HCT116 (cell line): ENCODE data around the gene RSPH6A. TPM values are rescaled to one million over a fixed set of nuclear protein-coding genes. Genes with fewer than 3 reads are reported as not detected.

Source experiments
- ATAC-seq: fragments of 200-7000 bp; cut with Tn5 transposase; 2 replicates; pipeline ENCODE4 v1.9.1; 2020; ENCODE audit warnings: mild to moderate bottlenecking, moderate library complexity
- BruUV-seq: library from RNA; stranded (reverse); fragments of 400-500 nt; replicated peaks from 2 replicates; lab custom pipeline; 2021; lab: Mats Ljungman, UMichigan
- CTCF ChIA-PET: fragments of 300-600 bp; sonication (Branson Sonifier 250); formaldehyde crosslinking; loops from one replicate; lab custom pipeline; 2021; ENCODE audit warnings: antibody characterized with exemption; lab: Charles Lee
- POLR2A ChIA-PET: fragments of 300-600, 350-600 bp; sonication (Branson Sonifier 250); formaldehyde crosslinking; loops from one replicate; lab custom pipeline; 2021; ENCODE audit warnings: antibody characterized with exemption; lab: Charles Lee
- RAD21 ChIA-PET, 2 experiments: fragments of 300-600 bp; sonication (Branson Sonifier 250); formaldehyde crosslinking; loops; one replicate each; lab custom pipeline; 2023; ENCODE audit warnings: low total read pairs in 2 of 2; ENCODE audit not compliant: uncharacterized antibody in 2 of 2, unreplicated experiment in 2 of 2, low non-redundant PET in 1 of 2; lab: Charles Lee
- DNase-seq: peaks from one replicate; pipeline ENCODE4 v3.0.0-alpha.2; 2010; ENCODE audit warnings: low read depth, low spot score
- H2AFZ ChIP-seq: fragments of 200-600 bp; shearing (Covaris generic), sonication (generic); 2 replicates; pipeline ENCODE4 v1.6.1; 2017; ENCODE audit warnings: low read depth, mixed run types, mixed read lengths, antibody characterized with exemption, low read length; ENCODE audit not compliant: poor library complexity, severe bottlenecking
- H3K27ac ChIP-seq: 2 replicates; pipeline ENCODE4 v1.5.1; 2012; ENCODE audit warnings: low read depth, low read length
- H3K27me3 ChIP-seq: fragments of 200-600 bp; sonication (generic); 2 replicates; pipeline ENCODE4 v1.6.1; 2016; ENCODE audit warnings: mixed run types, low read length, mixed read lengths; ENCODE audit not compliant: insufficient read depth
- H3K36me3 ChIP-seq, 2 experiments: fragments of 200-500 bp in 1 of 2; fragments of 200-600 bp in 1 of 2; sonication (Bioruptor generic) in 1 of 2; sonication (generic) in 1 of 2; 2 replicates each; pipeline versions ENCODE4 v1.5.1 to v1.6.1; 2014 to 2016; ENCODE audit warnings: low read length in 2 of 2, inconsistent platforms in 1 of 2, mixed read lengths in 1 of 2, mixed run types in 1 of 2; ENCODE audit not compliant: insufficient read depth in 2 of 2, control insufficient read depth in 1 of 2
- H3K4me1 ChIP-seq, 2 experiments: fragments of 200-600 bp in 1 of 2; sonication (generic) in 1 of 2; 2 replicates each; pipeline versions ENCODE4 v1.5.1 to v1.6.1; 2012 to 2017; ENCODE audit warnings: low read length in 2 of 2, inconsistent platforms in 1 of 2, mild to moderate bottlenecking in 1 of 2, mixed read lengths in 1 of 2, mixed run types in 1 of 2, moderate library complexity in 1 of 2; ENCODE audit not compliant: insufficient read depth in 2 of 2, control insufficient read depth in 1 of 2
- H3K4me2 ChIP-seq: fragments of 200-600 bp; sonication (generic); 2 replicates; pipeline ENCODE4 v1.6.1; 2017; ENCODE audit warnings: mixed run types, low read length, mixed read lengths
- H3K4me3 ChIP-seq, 2 experiments: fragments of 200-600 bp in 1 of 2; sonication (generic) in 1 of 2; replicated peaks in 1 of 2; 2 replicates each; pipeline ENCODE4 v1.5.1; 2011 to 2016; ENCODE audit warnings: low read length in 2 of 2, control low read depth in 1 of 2, low read depth in 1 of 2, mild to moderate bottlenecking in 1 of 2, mixed read lengths in 1 of 2, mixed run types in 1 of 2
- H3K79me2 ChIP-seq: fragments of 200-600 bp; sonication (generic); 2 replicates; pipeline ENCODE4 v1.6.1; 2017; ENCODE audit warnings: mild to moderate bottlenecking, mixed run types, low read length, moderate library complexity, mixed read lengths; ENCODE audit not compliant: insufficient read depth
- H3K9ac ChIP-seq: fragments of 200-600 bp; sonication (generic); 2 replicates; pipeline ENCODE4 v1.6.1; 2016; ENCODE audit warnings: low read length, mixed read lengths
- H3K9me2 ChIP-seq: fragments of 200-600 bp; sonication (generic), shearing (Covaris generic); 2 replicates; pipeline ENCODE4 v1.6.1; 2017; ENCODE audit warnings: mixed run types, mild to moderate bottlenecking, moderate library complexity; ENCODE audit not compliant: insufficient read depth
- H3K9me3 ChIP-seq, 2 experiments: fragments of 200-500 bp in 1 of 2; fragments of 200-600 bp in 1 of 2; sonication (Bioruptor generic) in 1 of 2; sonication (generic) in 1 of 2; 2 replicates each; pipeline ENCODE4 v1.6.1; 2014 to 2017; ENCODE audit warnings: low read length in 2 of 2, mixed read lengths in 2 of 2, inconsistent platforms in 1 of 2, low read depth in 1 of 2, mild to moderate bottlenecking in 1 of 2, mixed run types in 1 of 2, moderate library complexity in 1 of 2; ENCODE audit not compliant: control insufficient read depth in 1 of 2, insufficient read depth in 1 of 2
- H4K20me1 ChIP-seq: fragments of 200-600 bp; sonication (generic), shearing (Covaris generic); 2 replicates; pipeline ENCODE4 v1.6.1; 2017; ENCODE audit warnings: mixed run types, mild to moderate bottlenecking, moderate library complexity; ENCODE audit not compliant: insufficient read depth
- CBX3 ChIP-seq: IDR thresholded peaks from 2 replicates; pipeline ENCODE4 v1.6.1; 2012; ENCODE audit warnings: low read depth
- CTCF ChIP-seq, 3 experiments: fragments of 200-600 bp in 1 of 3; sonication (generic) in 1 of 3; IDR thresholded peaks in 2 of 3; conservative IDR thresholded peaks in 1 of 3; 2 replicates each; pipeline ENCODE4 v1.5.1; 2012 to 2017; ENCODE audit warnings: low read depth in 2 of 3, low read length in 2 of 3, antibody characterized with exemption in 1 of 3, borderline replicate concordance in 1 of 3, control low read depth in 1 of 3, mild to moderate bottlenecking in 1 of 3, mixed read lengths in 1 of 3, mixed run types in 1 of 3, moderate library complexity in 1 of 3; ENCODE audit not compliant: insufficient read depth in 1 of 3
- EGR1 ChIP-seq: IDR thresholded peaks from 2 replicates; pipeline ENCODE4 v1.6.1; 2012; ENCODE audit warnings: low read depth
- EZH2 ChIP-seq: fragments of 200-600 bp; sonication (generic); IDR thresholded peaks from 2 replicates; pipeline ENCODE4 v1.6.1; 2017; ENCODE audit warnings: antibody characterized with exemption, mixed run types
- FOSL1 ChIP-seq: IDR thresholded peaks from 2 replicates; pipeline ENCODE4 v1.6.1; 2012; ENCODE audit warnings: low read depth
- RAD21 ChIP-seq: IDR thresholded peaks from 2 replicates; pipeline ENCODE4 v1.6.1; 2012; ENCODE audit warnings: low read depth, mild to moderate bottlenecking
- REST ChIP-seq: IDR thresholded peaks from 2 replicates; pipeline ENCODE4 v1.6.1; 2012; ENCODE audit warnings: low read depth
- SP1 ChIP-seq: IDR thresholded peaks from 2 replicates; pipeline ENCODE4 v1.6.1; 2012; ENCODE audit warnings: low read depth
- intact Hi-C: fragments of 100-400 bp; cut with micrococcal nuclease; formaldehyde crosslinking; loops from 2 replicates; pipeline ENCODE4 v1.10.0; 2022
- total RNA-seq: library from RNA; stranded (reverse); gene quantifications from one replicate; pipeline ENCODE4 v1.2.1, GENCODE V29; 2021; ENCODE audit not compliant: unreplicated experiment
- TF ChIP-seq, protein P1 (sequence below): IDR thresholded peaks from 2 replicates; pipeline ENCODE4 v1.6.1; 2011; ENCODE audit warnings: mild to moderate bottlenecking, low read length, moderate library complexity; ENCODE audit not compliant: insufficient replicate concordance; ENCODE audit errors: extremely low read depth

Gene RSPH6A
- total RNA-seq, 1 experiment from 2014 or later = 0.57 TPM

DNA sequence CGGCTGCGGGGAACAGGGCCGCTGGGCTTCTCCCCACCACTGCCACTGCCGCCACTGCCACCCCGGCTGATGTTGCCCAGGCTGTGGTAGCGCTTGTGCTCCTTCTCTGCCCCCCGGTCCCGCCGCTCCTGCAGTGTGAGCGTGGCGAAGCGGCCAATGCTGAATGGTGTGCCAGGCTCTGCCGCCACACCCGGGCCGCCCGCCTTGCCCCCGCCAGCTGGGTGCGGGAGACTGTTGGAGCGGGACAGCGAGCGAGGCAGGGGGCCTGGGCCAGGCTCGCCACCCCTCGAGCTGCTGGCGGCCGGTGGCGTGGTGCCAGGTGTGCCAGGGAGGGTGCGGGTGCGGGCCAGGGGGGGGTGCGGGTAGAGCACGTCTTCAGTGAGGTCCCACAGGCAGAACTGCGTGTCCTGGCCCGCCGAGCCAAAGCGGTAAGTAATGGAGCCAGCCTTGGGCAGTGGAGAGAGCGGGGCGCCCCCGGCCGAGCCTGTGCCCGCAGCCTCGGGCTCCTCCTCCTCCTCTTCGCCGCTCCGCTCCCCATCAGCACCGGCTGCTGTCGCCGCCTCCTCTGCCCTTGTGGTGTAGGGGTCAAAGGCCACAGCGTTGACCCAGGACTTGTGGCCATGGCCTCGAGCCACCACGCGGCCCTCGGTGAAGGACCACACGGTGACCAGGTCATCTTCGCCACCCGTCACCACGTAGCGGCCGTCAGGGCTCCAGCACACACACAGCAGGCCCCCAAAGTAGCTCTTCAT lies 29.2 kb downstream of the RSPH6A start:
- ChIA-PET RAD21 (no interaction called here), CTCF (no interaction called here)
- H3K36me3 ChIP-seq = peaks cover 10 to 13% of the 10 kb centered on the region in 2 experiments; a peak in 3 of 4 replicates

More for the DNA sequence above, 29.2 kb downstream of the RSPH6A start:
- Histone ChIP-seq H3K79me2 (peaks cover 6% of the 10 kb centered on the region), H3K9ac (no peak overlapping the region), H3K4me1 (peaks cover 25 to 37% of the 10 kb centered on the region in 2 experiments), H3K27me3 (no peaks in the 10 kb centered on the region), H3K4me2 (no peak overlapping the region), H3K9me2 (no peaks in the 10 kb centered on the region), H3K4me3 (no peak overlapping the region), H4K20me1 (no peaks in the 10 kb centered on the region), H2AFZ (no peak overlapping the region), H3K27ac (no peak overlapping the region), H3K9me3 (no peaks in the 10 kb centered on the region)
- ATAC-seq (no peak), DNase-seq (no peak)
- no TSS peak for BruUV-seq
- intact Hi-C loops = no loop called here
- TF ChIP-seq, protein P1, sequence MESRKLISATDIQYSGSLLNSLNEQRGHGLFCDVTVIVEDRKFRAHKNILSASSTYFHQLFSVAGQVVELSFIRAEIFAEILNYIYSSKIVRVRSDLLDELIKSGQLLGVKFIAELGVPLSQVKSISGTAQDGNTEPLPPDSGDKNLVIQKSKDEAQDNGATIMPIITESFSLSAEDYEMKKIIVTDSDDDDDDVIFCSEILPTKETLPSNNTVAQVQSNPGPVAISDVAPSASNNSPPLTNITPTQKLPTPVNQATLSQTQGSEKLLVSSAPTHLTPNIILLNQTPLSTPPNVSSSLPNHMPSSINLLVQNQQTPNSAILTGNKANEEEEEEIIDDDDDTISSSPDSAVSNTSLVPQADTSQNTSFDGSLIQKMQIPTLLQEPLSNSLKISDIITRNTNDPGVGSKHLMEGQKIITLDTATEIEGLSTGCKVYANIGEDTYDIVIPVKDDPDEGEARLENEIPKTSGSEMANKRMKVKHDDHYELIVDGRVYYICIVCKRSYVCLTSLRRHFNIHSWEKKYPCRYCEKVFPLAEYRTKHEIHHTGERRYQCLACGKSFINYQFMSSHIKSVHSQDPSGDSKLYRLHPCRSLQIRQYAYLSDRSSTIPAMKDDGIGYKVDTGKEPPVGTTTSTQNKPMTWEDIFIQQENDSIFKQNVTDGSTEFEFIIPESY = no peak
- TF ChIP-seq FOSL1 (no peak), RAD21 (no peak), CBX3 (no peak), REST (no peak), SP1 (no peak), EGR1 (no peak), CTCF (IDR thresholded peaks at IDR 0.05 in 2 of 3, conservative IDR thresholded peaks at IDR 0.05 in 1 of 3; ENCODE audit: borderline replicate concordance in 1 of 3, insufficient read depth in 1 of 3, low read depth in 2 of 3, low read length in 2 of 3) (no peak), EZH2 (no peak)
- POLR2A ChIA-PET = no interaction called here
